Measurements from ENCODE around the gene EQTN. TPM values are rescaled to one million over a fixed set of nuclear protein-coding genes. Genes with fewer than 3 reads are reported as not detected.

EQTN gene
- total RNA-seq, 1 donor from 2014 or later, result not detected

DNA sequence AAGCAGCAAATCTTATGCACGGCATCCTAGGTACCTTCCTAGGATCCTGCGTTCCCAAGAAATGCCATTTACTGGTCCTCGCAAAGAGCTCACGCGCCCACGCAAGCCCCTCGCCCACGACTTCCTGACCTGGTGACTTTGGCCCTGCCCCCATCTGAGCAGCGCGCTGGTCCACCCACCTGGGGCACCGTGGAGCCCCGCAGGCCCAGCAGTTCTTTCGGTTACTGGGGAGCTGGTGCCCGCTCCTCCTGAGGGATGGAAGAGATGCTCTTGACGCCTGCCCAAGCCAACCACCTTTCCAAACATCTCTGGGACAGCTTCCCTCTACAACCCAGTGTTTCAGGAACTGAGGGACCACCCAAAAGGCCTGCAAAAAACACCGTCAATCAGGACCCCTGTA, 16.7 kb downstream of the EQTN start:
- no peak overlapping the region for H3K4me3 ChIP-seq
- no peaks in the 10 kb centered on the region for H3K9me3 ChIP-seq
- TF ChIP-seq, protein P1, sequence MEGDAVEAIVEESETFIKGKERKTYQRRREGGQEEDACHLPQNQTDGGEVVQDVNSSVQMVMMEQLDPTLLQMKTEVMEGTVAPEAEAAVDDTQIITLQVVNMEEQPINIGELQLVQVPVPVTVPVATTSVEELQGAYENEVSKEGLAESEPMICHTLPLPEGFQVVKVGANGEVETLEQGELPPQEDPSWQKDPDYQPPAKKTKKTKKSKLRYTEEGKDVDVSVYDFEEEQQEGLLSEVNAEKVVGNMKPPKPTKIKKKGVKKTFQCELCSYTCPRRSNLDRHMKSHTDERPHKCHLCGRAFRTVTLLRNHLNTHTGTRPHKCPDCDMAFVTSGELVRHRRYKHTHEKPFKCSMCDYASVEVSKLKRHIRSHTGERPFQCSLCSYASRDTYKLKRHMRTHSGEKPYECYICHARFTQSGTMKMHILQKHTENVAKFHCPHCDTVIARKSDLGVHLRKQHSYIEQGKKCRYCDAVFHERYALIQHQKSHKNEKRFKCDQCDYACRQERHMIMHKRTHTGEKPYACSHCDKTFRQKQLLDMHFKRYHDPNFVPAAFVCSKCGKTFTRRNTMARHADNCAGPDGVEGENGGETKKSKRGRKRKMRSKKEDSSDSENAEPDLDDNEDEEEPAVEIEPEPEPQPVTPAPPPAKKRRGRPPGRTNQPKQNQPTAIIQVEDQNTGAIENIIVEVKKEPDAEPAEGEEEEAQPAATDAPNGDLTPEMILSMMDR (IDR thresholded peaks at IDR 0.05), result no peak
- no peaks in the 10 kb centered on the region for H3K4me1 ChIP-seq
- no peak overlapping the region for H3K27ac ChIP-seq
- ATAC-seq, result peak; percentile 8
- intact Hi-C loops (cut with DNase I), result no loop called here
- no peaks in the 10 kb centered on the region for H3K27me3 ChIP-seq
- no peak for DNase-seq
- H3K36me3 ChIP-seq, result no peaks in the 10 kb centered on the region

DNA sequence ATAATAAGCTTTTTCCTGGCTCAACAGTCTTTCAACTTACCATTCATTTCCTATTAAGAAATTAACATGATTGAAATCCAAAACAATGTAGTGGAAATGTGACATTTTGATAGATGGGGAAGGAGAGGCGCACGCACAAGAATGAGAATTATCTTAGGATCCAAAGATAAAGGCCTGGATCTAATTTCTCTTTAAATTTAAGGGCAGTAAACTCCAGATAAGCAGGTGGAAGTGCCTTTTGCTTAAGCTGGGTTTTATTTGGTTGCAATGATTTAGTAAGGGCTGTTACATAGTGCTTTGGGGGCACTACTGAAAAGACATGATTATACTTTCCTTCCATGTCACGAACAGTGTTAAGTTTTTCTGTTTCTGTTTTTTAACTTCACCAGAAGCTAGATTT, 17.3 kb downstream of the EQTN start:
- no peak for DNase-seq
- Histone ChIP-seq H3K4me3 (no peak overlapping the region), H3K4me1 (no peaks in the 10 kb centered on the region), H3K27ac (no peak overlapping the region), H3K9me3 (no peaks in the 10 kb centered on the region), H3K36me3 (no peaks in the 10 kb centered on the region), H3K27me3 (no peaks in the 10 kb centered on the region)
- intact Hi-C loops (cut with DNase I), result no loop called here
- TF ChIP-seq, protein P1 (IDR thresholded peaks at IDR 0.05), result no peak
- no peak for ATAC-seq

DNA sequence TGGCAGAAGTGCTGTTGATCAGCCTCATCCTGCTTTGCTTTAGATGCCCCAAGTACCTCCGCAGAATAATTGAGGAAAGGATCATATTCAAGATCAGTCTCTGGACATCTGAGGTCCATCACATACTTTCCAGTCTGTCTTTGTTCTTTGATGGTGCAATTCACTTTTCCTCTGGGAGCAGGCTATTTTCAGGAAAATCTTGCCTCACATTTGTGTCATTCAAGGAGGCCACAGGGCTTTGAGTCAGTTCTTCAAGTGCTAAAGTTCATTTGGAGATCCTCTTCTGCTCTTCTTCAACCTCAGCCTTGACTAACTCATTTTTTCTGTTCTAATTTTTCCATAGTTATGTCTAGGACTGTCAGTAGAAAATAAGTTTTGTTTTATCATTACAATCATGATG, 18.6 kb downstream of the EQTN start:
- DNase-seq (no peak), ATAC-seq (no peak)
- Histone ChIP-seq H3K4me1 (no peaks in the 10 kb centered on the region), H3K4me3 (no peak overlapping the region), H3K9me3 (no peaks in the 10 kb centered on the region), H3K27me3 (no peaks in the 10 kb centered on the region), H3K27ac (no peak overlapping the region), H3K36me3 (no peaks in the 10 kb centered on the region)
- TF ChIP-seq, protein P1 (IDR thresholded peaks at IDR 0.05), result no peak
- intact Hi-C loops (cut with DNase I), result no loop called here

DNA sequence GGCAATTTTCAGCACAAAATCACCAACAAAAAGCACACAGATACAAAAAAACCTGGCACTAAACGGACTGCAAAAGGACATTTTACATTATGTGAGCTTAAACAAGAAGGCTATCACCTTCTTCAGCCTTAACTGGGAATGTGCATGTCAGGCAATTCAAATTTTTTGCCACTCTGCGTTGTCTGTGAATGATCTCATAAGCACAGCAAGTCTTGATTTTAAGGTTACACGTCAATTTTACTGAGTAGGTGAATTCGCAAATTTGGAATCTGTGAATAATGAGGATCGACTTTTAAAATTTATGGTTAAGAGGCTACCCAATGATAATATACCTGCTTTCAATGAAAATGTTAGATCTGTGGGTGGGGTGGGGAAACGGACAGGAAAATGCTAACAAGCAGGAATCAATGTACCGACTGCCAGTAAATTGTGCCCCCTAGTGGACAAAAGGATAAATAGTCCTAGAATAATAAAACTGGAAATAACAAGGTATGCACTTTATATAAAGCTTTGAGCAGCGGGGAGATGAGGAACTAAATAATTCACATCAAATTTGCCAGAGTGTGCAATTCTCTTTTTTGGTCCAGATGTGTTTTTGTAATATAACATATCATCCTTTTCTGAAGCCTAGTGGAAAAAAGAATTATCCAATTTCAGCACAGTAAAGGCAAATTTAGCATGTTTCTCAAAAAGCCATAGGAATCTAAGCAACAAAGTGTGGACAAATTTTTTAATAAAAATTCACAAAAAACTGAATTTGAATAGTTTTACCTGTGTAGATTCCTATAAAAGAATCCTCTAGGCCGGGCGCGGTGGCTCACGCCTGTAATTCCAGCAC, 20.5 kb downstream of the EQTN start:
- H3K9me3 ChIP-seq, result no peaks in the 10 kb centered on the region
- no peaks in the 10 kb centered on the region for H3K27me3 ChIP-seq
- intact Hi-C loops (cut with DNase I), result no loop called here
- no peaks in the 10 kb centered on the region for H3K36me3 ChIP-seq
- no peaks in the 10 kb centered on the region for H3K4me1 ChIP-seq
- H3K4me3 ChIP-seq, result peak overlapping the region; percentile 27
- TF ChIP-seq, protein P1 (IDR thresholded peaks at IDR 0.05), result peak; percentile 74
- H3K27ac ChIP-seq, result no peak overlapping the region
- DNase-seq (no peak), ATAC-seq (peak; percentile 77)

DNA sequence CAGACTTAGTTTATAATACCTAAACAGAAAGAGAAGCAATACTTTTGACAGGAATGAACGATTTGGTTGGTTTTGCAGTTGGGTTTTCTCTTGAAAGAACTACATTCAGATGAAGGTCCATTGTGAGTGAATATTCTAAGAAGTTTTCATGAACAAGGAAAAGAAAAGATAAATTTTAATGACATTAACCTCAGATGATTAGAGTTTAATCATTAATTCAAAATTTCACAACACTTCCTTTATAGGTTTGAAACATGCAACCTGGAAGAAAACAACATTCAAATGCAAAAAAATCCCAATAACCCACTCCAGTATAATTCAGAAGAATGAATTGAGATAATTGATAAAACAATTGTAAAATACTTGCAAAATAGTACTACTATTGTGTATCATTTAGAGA, 23.8 kb downstream of the EQTN start:
- TF ChIP-seq, protein P1 (IDR thresholded peaks at IDR 0.05), result no peak
- ATAC-seq, result no peak
- H3K9me3 ChIP-seq, result no peaks in the 10 kb centered on the region
- H3K4me1 ChIP-seq, result no peaks in the 10 kb centered on the region
- no peak overlapping the region for H3K27ac ChIP-seq
- H3K4me3 ChIP-seq, result no peak overlapping the region
- H3K27me3 ChIP-seq, result no peaks in the 10 kb centered on the region
- H3K36me3 ChIP-seq, result no peaks in the 10 kb centered on the region
- DNase-seq, result no peak
- intact Hi-C loops (cut with DNase I), result no loop called here
